Measurements from ENCODE around the gene TYMP. TPM values are rescaled to one million over a fixed set of nuclear protein-coding genes. Genes with fewer than 3 reads are reported as not detected.

The TYMP gene
- total RNA-seq, 1 experiment from 2014 or later = 5.9 TPM

GRCh38 chr22:50562523-50563412 is 33.0 kb upstream of the TYMP start, which contains the start of gene SYCE3:
SYCE3 (minus strand) TSS chr22:50562919; CDS start chr22:50556405, 6,514 bp downstream.
- TF ChIP-seq, protein P1, sequence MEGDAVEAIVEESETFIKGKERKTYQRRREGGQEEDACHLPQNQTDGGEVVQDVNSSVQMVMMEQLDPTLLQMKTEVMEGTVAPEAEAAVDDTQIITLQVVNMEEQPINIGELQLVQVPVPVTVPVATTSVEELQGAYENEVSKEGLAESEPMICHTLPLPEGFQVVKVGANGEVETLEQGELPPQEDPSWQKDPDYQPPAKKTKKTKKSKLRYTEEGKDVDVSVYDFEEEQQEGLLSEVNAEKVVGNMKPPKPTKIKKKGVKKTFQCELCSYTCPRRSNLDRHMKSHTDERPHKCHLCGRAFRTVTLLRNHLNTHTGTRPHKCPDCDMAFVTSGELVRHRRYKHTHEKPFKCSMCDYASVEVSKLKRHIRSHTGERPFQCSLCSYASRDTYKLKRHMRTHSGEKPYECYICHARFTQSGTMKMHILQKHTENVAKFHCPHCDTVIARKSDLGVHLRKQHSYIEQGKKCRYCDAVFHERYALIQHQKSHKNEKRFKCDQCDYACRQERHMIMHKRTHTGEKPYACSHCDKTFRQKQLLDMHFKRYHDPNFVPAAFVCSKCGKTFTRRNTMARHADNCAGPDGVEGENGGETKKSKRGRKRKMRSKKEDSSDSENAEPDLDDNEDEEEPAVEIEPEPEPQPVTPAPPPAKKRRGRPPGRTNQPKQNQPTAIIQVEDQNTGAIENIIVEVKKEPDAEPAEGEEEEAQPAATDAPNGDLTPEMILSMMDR (conservative IDR thresholded peaks at IDR 0.05) = peak; percentile 98
- TF ChIP-seq EZH2 (IDR thresholded peaks at IDR 0.05; ENCODE audit: low read depth) = no peak
- H3K9me3 ChIP-seq (ENCODE audit: insufficient read depth, low read depth) = no peaks in the 10 kb centered on the region
- H3K27me3 ChIP-seq (ENCODE audit: insufficient read depth, low read depth) = no peaks in the 10 kb centered on the region
- TSS peak; percentile 87 for BruUV-seq (replicated peaks)
- peaks cover 21% of the 10 kb centered on the region; the same call in 1 of the 2 replicates for H3F3A ChIP-seq (ENCODE audit: insufficient read depth, low read depth)
- ChIA-PET CTCF (interaction anchor here (0.5 to 1.6 kb wide), 10 partner anchors 17 to 310 kb away, joined by 3 to 14 read pairs (median 4); partner anchors contain the start of genes KLHDC7B, LMF2, NCAPH2 and SCO2), POLR2A (ENCODE audit: unreplicated experiment) (interaction anchor here (0.6 to 1.1 kb wide), 5 partner anchors 12 to 626 kb away, joined by 3 to 18 read pairs (median 3); no protein-coding TSS in a partner anchor)
- no peaks in the 10 kb centered on the region for H3K36me3 ChIP-seq (ENCODE audit: low read depth)
- intact Hi-C loops (cut with micrococcal nuclease; ENCODE audit: unreplicated experiment) = loop anchor here (1.0 to 2.0 kb wide), 2 partner anchors 20 to 32 kb away; partner anchors contain the start of genes CHKB and TYMP
- peak within 1 kb of the TSS; percentile 91 for H2AFZ ChIP-seq
- peaks cover 17% of the 10 kb centered on the region for H3K4me1 ChIP-seq (replicated peaks; ENCODE audit: insufficient read depth)
- no peaks in the 10 kb centered on the region for H3K9me2 ChIP-seq (ENCODE audit: insufficient read depth)
- peak; percentile 93 to 98 for DNase-seq
- no peak within 1 kb of the TSS for H3K27ac ChIP-seq
- no peaks in the 10 kb centered on the region for H3K79me2 ChIP-seq (ENCODE audit: low read depth)
- H3K4me3 ChIP-seq = peak within 1 kb of the TSS; percentile 70
- no peaks in the 10 kb centered on the region for H4K20me1 ChIP-seq (ENCODE audit: insufficient read depth)
- H3K4me2 ChIP-seq = peak within 1 kb of the TSS; percentile 83

DNA sequence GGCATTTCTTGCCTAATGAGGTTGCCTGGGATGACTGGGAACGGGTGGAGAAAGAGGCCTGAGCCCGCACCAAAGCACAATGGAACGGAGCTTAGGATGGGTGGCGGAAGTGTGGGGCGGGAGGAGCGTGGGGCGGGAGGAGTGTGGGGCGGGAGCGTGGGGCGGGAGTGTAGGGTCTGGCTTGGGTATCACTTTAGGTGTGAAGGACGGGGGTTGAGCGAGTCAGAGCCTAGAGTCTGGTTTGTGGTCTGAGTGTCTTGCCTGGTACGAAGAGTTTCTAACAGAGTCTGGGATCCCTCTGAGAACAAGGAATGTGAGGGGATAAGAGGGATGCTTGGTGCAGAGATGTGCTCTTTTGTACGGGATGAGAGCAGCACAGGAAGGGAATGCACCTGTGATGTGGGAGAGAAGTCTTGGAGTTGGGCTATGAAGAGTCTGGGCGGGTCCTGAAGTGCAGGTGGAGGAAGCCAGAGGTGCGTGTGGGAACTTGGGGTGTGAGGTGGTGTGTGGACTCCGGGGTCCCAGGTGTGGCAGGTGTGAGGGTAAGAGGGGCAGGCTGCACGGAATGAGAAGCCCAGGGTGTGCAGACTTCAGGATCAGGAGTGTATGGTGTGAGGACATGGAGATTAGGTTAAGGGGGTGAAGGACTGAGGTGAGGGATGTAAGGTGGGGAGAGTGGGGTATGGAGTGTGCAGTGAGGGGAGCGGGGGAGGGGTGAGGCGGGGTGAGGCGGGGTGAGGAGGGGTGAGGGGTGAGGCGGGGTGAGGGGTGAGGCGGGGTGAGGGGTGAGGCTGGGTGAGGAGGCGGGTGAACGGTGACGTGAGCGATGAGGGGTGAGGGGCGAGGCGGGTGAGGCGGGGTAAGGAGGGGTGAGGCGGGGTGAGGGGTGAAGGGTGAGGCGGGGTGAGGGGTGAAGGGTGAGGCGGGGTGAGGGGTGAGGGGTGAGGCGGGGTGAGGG is 31.9 kb upstream of the TYMP start:
- no peak for DNase-seq
- Histone ChIP-seq H3K27me3 (ENCODE audit: insufficient read depth, low read depth) (no peaks in the 10 kb centered on the region), H4K20me1 (ENCODE audit: insufficient read depth) (no peaks in the 10 kb centered on the region), H3K4me1 (replicated peaks; ENCODE audit: insufficient read depth) (peaks cover 17% of the 10 kb centered on the region), H3F3A (ENCODE audit: insufficient read depth, low read depth) (peaks cover 12% of the 10 kb centered on the region; the same call in 1 of the 2 replicates), H3K79me2 (ENCODE audit: low read depth) (no peaks in the 10 kb centered on the region), H3K36me3 (ENCODE audit: low read depth) (no peaks in the 10 kb centered on the region), H3K4me3 (no peak overlapping the region), H3K9me3 (ENCODE audit: insufficient read depth, low read depth) (no peaks in the 10 kb centered on the region), H3K4me2 (no peak overlapping the region), H2AFZ (no peak overlapping the region), H3K27ac (no peak overlapping the region), H3K9me2 (ENCODE audit: insufficient read depth) (no peaks in the 10 kb centered on the region)
- BruUV-seq (replicated peaks) = no TSS peak
- TF ChIP-seq, protein P1 (conservative IDR thresholded peaks at IDR 0.05) = no peak
- TF ChIP-seq EZH2 (IDR thresholded peaks at IDR 0.05; ENCODE audit: low read depth) = no peak
- ChIA-PET CTCF (no interaction called here), POLR2A (ENCODE audit: unreplicated experiment) (no interaction called here)
- intact Hi-C loops (cut with micrococcal nuclease; ENCODE audit: unreplicated experiment) = loop anchor here (2.0 kb wide), 1 partner anchor 31 kb away; the partner anchor contains the start of gene TYMP

- Histone ChIP-seq H3K4me1 (replicated peaks; ENCODE audit: insufficient read depth) (peaks cover 17% of the 10 kb centered on the region), H3K27ac (no peak overlapping the region), H3K4me2 (no peak overlapping the region), H3K79me2 (ENCODE audit: low read depth) (no peaks in the 10 kb centered on the region), H2AFZ (no peak overlapping the region), H3K27me3 (ENCODE audit: insufficient read depth, low read depth) (no peaks in the 10 kb centered on the region), H3F3A (ENCODE audit: insufficient read depth, low read depth) (0 out of 2 replicates have a peak, but pooled peaks cover 4% of the 10 kb centered on the region), H3K4me3 (no peak overlapping the region), H3K36me3 (ENCODE audit: low read depth) (no peaks in the 10 kb centered on the region), H3K9me2 (ENCODE audit: insufficient read depth) (no peaks in the 10 kb centered on the region), H3K9me3 (ENCODE audit: insufficient read depth, low read depth) (no peaks in the 10 kb centered on the region), H4K20me1 (ENCODE audit: insufficient read depth) (no peaks in the 10 kb centered on the region)
- ChIA-PET POLR2A (ENCODE audit: unreplicated experiment) (no interaction called here), CTCF (no interaction called here)
- BruUV-seq (replicated peaks) = no TSS peak
- intact Hi-C loops (cut with micrococcal nuclease; ENCODE audit: unreplicated experiment) = no loop called here
- TF ChIP-seq, protein P1 (conservative IDR thresholded peaks at IDR 0.05) = no peak
- TF ChIP-seq EZH2 (IDR thresholded peaks at IDR 0.05; ENCODE audit: low read depth) = no peak
- no peak for DNase-seq
These were observed 30.2 kb upstream of the TYMP start for GRCh38 chr22:50560034-50560433.
